A673 (cell line): ENCODE measurements around the gene ST7.

Source experiments
- EZH2 ChIP-seq: fragments of 200-600 bp; sonication (generic); IDR thresholded peaks from 2 replicates; pipeline ENCODE4 v1.6.1; 2017; ENCODE audit warnings: borderline replicate concordance, low read depth, mild to moderate bottlenecking, mixed read lengths, antibody characterized with exemption, low read length; ENCODE audit not compliant: poor library complexity, severe bottlenecking
- TF ChIP-seq, protein P1 (sequence below): fragments of 300-800, 200-600 bp; sonication (generic); conservative IDR thresholded peaks from 2 replicates; pipeline ENCODE4 v1.5.1; 2017; ENCODE audit warnings: low read depth, mild to moderate bottlenecking, antibody characterized with exemption, low read length, moderate library complexity, mixed read lengths

DNA sequence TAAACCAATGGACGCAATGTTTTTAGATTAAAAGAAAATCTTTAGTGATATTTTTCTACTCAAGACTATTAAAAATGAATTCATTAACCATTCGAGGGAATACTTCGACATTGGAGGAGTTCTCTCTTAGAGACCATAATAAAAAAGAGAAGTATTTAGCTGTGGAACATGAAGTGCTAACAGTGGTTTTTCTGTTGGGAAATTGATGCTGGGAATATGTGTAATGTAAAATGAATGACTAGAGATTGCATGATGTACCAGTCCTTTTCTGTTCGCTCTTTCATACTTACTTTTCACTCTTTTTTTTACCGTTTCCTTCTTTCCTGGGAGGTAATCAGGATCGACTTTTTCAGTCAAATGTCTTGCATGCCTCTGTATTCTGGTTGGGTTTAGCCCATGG is 41.3 kb downstream of the ST7 start:
- TF ChIP-seq, protein P1, sequence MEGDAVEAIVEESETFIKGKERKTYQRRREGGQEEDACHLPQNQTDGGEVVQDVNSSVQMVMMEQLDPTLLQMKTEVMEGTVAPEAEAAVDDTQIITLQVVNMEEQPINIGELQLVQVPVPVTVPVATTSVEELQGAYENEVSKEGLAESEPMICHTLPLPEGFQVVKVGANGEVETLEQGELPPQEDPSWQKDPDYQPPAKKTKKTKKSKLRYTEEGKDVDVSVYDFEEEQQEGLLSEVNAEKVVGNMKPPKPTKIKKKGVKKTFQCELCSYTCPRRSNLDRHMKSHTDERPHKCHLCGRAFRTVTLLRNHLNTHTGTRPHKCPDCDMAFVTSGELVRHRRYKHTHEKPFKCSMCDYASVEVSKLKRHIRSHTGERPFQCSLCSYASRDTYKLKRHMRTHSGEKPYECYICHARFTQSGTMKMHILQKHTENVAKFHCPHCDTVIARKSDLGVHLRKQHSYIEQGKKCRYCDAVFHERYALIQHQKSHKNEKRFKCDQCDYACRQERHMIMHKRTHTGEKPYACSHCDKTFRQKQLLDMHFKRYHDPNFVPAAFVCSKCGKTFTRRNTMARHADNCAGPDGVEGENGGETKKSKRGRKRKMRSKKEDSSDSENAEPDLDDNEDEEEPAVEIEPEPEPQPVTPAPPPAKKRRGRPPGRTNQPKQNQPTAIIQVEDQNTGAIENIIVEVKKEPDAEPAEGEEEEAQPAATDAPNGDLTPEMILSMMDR = no peak
- TF ChIP-seq EZH2 = no peak
